Measurements from ENCODE around the gene RXFP2.

DNA sequence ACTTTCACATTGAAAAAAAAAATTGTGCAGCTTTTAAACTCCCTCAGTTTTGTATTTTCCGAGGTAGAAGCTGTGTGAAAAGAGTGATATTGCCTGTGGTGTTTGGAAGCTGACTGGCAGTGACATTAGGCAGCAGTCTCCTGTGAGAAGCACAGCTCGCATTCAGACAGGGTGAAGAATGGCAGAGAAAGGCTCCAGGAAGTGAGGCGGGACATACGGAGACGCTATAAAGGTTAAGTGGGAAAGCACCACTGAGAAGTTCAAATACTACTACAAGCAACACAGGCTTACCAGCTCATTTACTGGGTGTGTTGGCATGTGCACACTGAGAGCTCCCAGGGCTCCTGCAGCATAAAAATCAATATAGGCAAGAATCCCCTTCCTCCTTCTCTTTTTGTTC is 88.4 kb downstream of the RXFP2 start:
- TF ChIP-seq, protein P1, sequence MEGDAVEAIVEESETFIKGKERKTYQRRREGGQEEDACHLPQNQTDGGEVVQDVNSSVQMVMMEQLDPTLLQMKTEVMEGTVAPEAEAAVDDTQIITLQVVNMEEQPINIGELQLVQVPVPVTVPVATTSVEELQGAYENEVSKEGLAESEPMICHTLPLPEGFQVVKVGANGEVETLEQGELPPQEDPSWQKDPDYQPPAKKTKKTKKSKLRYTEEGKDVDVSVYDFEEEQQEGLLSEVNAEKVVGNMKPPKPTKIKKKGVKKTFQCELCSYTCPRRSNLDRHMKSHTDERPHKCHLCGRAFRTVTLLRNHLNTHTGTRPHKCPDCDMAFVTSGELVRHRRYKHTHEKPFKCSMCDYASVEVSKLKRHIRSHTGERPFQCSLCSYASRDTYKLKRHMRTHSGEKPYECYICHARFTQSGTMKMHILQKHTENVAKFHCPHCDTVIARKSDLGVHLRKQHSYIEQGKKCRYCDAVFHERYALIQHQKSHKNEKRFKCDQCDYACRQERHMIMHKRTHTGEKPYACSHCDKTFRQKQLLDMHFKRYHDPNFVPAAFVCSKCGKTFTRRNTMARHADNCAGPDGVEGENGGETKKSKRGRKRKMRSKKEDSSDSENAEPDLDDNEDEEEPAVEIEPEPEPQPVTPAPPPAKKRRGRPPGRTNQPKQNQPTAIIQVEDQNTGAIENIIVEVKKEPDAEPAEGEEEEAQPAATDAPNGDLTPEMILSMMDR (IDR thresholded peaks at IDR 0.05; ENCODE audit: insufficient read depth, low read length): no peak
- TF ChIP-seq, protein P2, sequence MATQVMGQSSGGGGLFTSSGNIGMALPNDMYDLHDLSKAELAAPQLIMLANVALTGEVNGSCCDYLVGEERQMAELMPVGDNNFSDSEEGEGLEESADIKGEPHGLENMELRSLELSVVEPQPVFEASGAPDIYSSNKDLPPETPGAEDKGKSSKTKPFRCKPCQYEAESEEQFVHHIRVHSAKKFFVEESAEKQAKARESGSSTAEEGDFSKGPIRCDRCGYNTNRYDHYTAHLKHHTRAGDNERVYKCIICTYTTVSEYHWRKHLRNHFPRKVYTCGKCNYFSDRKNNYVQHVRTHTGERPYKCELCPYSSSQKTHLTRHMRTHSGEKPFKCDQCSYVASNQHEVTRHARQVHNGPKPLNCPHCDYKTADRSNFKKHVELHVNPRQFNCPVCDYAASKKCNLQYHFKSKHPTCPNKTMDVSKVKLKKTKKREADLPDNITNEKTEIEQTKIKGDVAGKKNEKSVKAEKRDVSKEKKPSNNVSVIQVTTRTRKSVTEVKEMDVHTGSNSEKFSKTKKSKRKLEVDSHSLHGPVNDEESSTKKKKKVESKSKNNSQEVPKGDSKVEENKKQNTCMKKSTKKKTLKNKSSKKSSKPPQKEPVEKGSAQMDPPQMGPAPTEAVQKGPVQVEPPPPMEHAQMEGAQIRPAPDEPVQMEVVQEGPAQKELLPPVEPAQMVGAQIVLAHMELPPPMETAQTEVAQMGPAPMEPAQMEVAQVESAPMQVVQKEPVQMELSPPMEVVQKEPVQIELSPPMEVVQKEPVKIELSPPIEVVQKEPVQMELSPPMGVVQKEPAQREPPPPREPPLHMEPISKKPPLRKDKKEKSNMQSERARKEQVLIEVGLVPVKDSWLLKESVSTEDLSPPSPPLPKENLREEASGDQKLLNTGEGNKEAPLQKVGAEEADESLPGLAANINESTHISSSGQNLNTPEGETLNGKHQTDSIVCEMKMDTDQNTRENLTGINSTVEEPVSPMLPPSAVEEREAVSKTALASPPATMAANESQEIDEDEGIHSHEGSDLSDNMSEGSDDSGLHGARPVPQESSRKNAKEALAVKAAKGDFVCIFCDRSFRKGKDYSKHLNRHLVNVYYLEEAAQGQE (IDR thresholded peaks at IDR 0.05; ENCODE audit: insufficient replicate concordance, low read depth): no peak
- TF ChIP-seq POLR2AphosphoS5 (IDR thresholded peaks at IDR 0.05; ENCODE audit: low read depth) (no peak), GABPA (IDR thresholded peaks at IDR 0.05; ENCODE audit: low read depth) (no peak), SPI1 (IDR thresholded peaks at IDR 0.05; ENCODE audit: borderline replicate concordance, low read depth) (no peak)
